Osteoblast (primary cell): ENCODE data around the gene FRMD4B. TPM values are rescaled to one million over a fixed set of nuclear protein-coding genes. Genes with fewer than 3 reads are reported as not detected.
A peak's percentile ranks its signal among the peaks of the same experiment; 100 is the strongest.

ENCODE experiments used
- DNase-seq: peaks from one replicate; pipeline ENCODE4 v3.0.0; 2011; ENCODE audit warnings: low spot score, mixed read lengths; ENCODE audit not compliant: insufficient read length; ENCODE audit errors: missing footprints
- H2AFZ ChIP-seq: 2 replicates; pipeline ENCODE4 v1.6.0; 2011; ENCODE audit warnings: mild to moderate bottlenecking, low read length
- H3K27ac ChIP-seq: 2 replicates; pipeline ENCODE4 v1.5.1; 2011; ENCODE audit warnings: mild to moderate bottlenecking, low read depth, low read length, moderate library complexity
- H3K27me3 ChIP-seq: 2 replicates; pipeline ENCODE4 v1.6.0; 2012; ENCODE audit warnings: mild to moderate bottlenecking, control low read depth, inconsistent platforms, low read length, moderate library complexity; ENCODE audit not compliant: insufficient read depth
- H3K36me3 ChIP-seq: 2 replicates; pipeline ENCODE4 v1.5.1; 2011; ENCODE audit warnings: mild to moderate bottlenecking, low read length, control low read depth, moderate library complexity; ENCODE audit not compliant: insufficient read depth
- H3K4me1 ChIP-seq: 2 replicates; pipeline ENCODE4 v1.5.1; 2011; ENCODE audit warnings: mild to moderate bottlenecking, low read length, control low read depth, moderate library complexity; ENCODE audit not compliant: insufficient read depth
- H3K4me2 ChIP-seq: 2 replicates; pipeline ENCODE4 v1.6.0; 2011; ENCODE audit warnings: mild to moderate bottlenecking, low read length; ENCODE audit not compliant: insufficient read depth
- H3K4me3 ChIP-seq: fragments of 200-600 bp; sonication (generic); 3 replicates; pipeline ENCODE4 v1.5.1; 2012; ENCODE audit warnings: mild to moderate bottlenecking, low read length, inconsistent platforms; ENCODE audit not compliant: insufficient read depth
- H3K79me2 ChIP-seq: 2 replicates; pipeline ENCODE4 v1.6.0; 2012; ENCODE audit warnings: mild to moderate bottlenecking, low read length, control low read depth, inconsistent platforms; ENCODE audit not compliant: insufficient read depth
- H3K9me3 ChIP-seq: 2 replicates; pipeline ENCODE4 v1.5.1; 2011; ENCODE audit warnings: low read depth, low read length, control low read depth
- H4K20me1 ChIP-seq: 2 replicates; pipeline ENCODE4 v1.6.0; 2012; ENCODE audit warnings: mild to moderate bottlenecking, low read length, control low read depth; ENCODE audit not compliant: insufficient read depth
- total RNA-seq: library from RNA; depleted of rRNA; stranded (reverse); fragments of >200 nt; gene quantifications from 2 replicates; pipeline ENCODE4 v1.2.3, GENCODE V29; 2012
- TF ChIP-seq, protein P1 (sequence below): IDR thresholded peaks from 2 replicates; pipeline ENCODE4 v1.5.1; 2011; ENCODE audit warnings: mild to moderate bottlenecking, low read depth, low read length, moderate library complexity; ENCODE audit errors: extremely low read depth

FRMD4B gene
- total RNA-seq, 1 donor = 0.72 TPM

GRCh38 chr3:69207031-69207430 lies 178.9 kb downstream of the FRMD4B start:
- Histone ChIP-seq H3K4me2 (no peak overlapping the region), H3K36me3 (no peaks in the 10 kb centered on the region), H3K79me2 (no peaks in the 10 kb centered on the region), H3K9me3 (no peaks in the 10 kb centered on the region), H3K4me3 (no peak overlapping the region), H3K27ac (no peak overlapping the region), H2AFZ (no peak overlapping the region), H3K27me3 (no peaks in the 10 kb centered on the region), H3K4me1 (no peaks in the 10 kb centered on the region), H4K20me1 (no peaks in the 10 kb centered on the region)
- TF ChIP-seq, protein P1, sequence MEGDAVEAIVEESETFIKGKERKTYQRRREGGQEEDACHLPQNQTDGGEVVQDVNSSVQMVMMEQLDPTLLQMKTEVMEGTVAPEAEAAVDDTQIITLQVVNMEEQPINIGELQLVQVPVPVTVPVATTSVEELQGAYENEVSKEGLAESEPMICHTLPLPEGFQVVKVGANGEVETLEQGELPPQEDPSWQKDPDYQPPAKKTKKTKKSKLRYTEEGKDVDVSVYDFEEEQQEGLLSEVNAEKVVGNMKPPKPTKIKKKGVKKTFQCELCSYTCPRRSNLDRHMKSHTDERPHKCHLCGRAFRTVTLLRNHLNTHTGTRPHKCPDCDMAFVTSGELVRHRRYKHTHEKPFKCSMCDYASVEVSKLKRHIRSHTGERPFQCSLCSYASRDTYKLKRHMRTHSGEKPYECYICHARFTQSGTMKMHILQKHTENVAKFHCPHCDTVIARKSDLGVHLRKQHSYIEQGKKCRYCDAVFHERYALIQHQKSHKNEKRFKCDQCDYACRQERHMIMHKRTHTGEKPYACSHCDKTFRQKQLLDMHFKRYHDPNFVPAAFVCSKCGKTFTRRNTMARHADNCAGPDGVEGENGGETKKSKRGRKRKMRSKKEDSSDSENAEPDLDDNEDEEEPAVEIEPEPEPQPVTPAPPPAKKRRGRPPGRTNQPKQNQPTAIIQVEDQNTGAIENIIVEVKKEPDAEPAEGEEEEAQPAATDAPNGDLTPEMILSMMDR = no peak
- no peak for DNase-seq

DNA sequence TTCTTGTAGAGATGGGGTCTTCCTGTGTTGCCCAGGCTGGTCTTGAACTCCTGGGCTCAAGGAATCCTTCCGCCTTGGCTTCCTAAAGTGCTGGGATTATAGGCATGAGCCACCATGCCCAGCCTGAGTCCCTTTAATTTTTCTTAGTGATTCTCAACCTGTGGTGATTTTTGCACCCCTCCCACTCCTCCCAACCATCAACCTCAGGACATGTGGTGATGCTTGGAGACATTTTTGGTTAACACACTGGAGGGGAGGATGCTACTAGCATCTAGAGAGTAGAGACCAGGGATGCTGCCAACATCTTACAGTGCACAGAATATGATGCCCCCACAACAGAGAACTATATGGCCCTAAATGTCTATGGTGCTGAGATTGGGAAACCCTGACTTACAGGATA lies 180.5 kb downstream of the FRMD4B start:
- Histone ChIP-seq H3K27ac (no peak overlapping the region), H3K27me3 (no peaks in the 10 kb centered on the region), H3K79me2 (no peaks in the 10 kb centered on the region), H3K4me2 (no peak overlapping the region), H2AFZ (no peak overlapping the region), H3K36me3 (no peaks in the 10 kb centered on the region), H3K4me1 (no peaks in the 10 kb centered on the region), H3K4me3 (no peak overlapping the region), H4K20me1 (no peaks in the 10 kb centered on the region), H3K9me3 (no peaks in the 10 kb centered on the region)
- DNase-seq = no peak
- TF ChIP-seq, protein P1 = no peak

- Histone ChIP-seq H4K20me1 (no peaks in the 10 kb centered on the region), H3K9me3 (no peaks in the 10 kb centered on the region), H3K27me3 (no peaks in the 10 kb centered on the region), H3K27ac (no peak overlapping the region), H3K4me1 (no peaks in the 10 kb centered on the region), H3K4me3 (no peak overlapping the region), H3K36me3 (no peaks in the 10 kb centered on the region), H2AFZ (no peak overlapping the region), H3K79me2 (no peaks in the 10 kb centered on the region), H3K4me2 (no peak overlapping the region)
- DNase-seq = peak; percentile 69
- TF ChIP-seq, protein P1 = no peak
Measured at GRCh38 chr3:69204315-69204957, 181.5 kb downstream of the FRMD4B start.

DNA sequence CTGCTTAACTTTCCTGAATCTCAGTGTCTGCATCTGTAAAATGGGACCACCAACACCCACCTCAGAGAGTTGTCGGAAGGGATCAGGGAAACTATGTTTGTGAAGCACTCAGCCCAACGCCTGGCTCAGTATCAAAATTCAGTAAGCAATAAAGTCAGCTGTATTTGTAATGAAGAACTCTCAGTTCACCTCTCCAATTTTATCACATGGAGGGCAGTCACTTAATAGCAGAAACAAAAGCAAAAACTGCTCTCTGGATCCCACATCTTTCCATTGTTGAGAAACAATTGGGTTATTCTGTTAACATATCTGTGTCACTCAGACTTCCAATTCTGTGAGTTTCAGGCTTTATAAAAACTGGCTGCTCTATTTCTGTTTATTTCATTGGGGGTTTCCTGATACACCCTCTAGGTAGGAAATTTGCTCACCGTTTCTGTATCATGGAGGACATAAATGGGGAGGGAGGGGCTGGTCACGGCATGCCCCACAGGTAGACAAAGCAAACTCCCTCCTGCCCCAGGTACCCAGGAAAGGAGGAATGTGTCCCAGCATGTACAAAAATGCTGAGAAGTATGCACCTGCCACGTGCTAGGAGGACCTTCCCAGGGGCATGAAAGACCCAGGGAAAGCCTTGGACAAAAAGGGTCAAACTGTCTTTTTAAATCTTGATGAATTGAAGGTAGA lies 182.1 kb downstream of the FRMD4B start:
- no peak for DNase-seq

More for the DNA sequence above, 182.1 kb downstream of the FRMD4B start:
- Histone ChIP-seq H3K79me2 (no peaks in the 10 kb centered on the region), H3K4me2 (no peak overlapping the region), H3K4me3 (no peak overlapping the region), H3K9me3 (no peaks in the 10 kb centered on the region), H2AFZ (no peak overlapping the region), H4K20me1 (no peaks in the 10 kb centered on the region), H3K27ac (no peak overlapping the region), H3K4me1 (no peaks in the 10 kb centered on the region), H3K27me3 (no peaks in the 10 kb centered on the region), H3K36me3 (no peaks in the 10 kb centered on the region)
- TF ChIP-seq, protein P1 = no peak
